ENCODE results near the gene NUDCD2.

The NUDCD2 gene

GRCh38 chr5:163489745-163490075 is 29.8 kb upstream of the NUDCD2 start:
- DNase-seq (no peak), ATAC-seq (ENCODE audit: insufficient read depth, low read depth) (no peak)
- Histone ChIP-seq H3K27ac (ENCODE audit: low read length) (no peak overlapping the region), H4K20me1 (ENCODE audit: insufficient read depth, low read length) (no peaks in the 10 kb centered on the region), H3K9ac (ENCODE audit: low read depth, low read length) (no peak overlapping the region), H3K79me2 (ENCODE audit: insufficient read depth, low read length) (peaks cover 4% of the 10 kb centered on the region; the same call in 1 of the 2 replicates), H3K27me3 (ENCODE audit: insufficient read depth, low read length, poor library complexity) (no peaks in the 10 kb centered on the region), H3K4me2 (ENCODE audit: insufficient read depth, low read length) (no peak overlapping the region), H3K36me3 (ENCODE audit: insufficient read depth, low read length) (peaks cover 80% of the 10 kb centered on the region), H3K4me3 (ENCODE audit: low read depth in 1 of 2, low read length in 2 of 2) (no peak overlapping the region), H3K9me3 (ENCODE audit: insufficient read depth, low read length, severe bottlenecking) (no peaks in the 10 kb centered on the region), H3K4me1 (ENCODE audit: insufficient read depth, low read length) (no peaks in the 10 kb centered on the region), H2AFZ (ENCODE audit: low read depth, low read length) (no peak overlapping the region)
- TF ChIP-seq EZH2 (IDR thresholded peaks at IDR 0.05; ENCODE audit: borderline replicate concordance, low read depth, low read length, severe bottlenecking) (no peak), CTCF (IDR thresholded peaks at IDR 0.05; ENCODE audit: borderline replicate concordance, extremely low read depth, low read length, poor library complexity, severe bottlenecking) (no peak)

DNA sequence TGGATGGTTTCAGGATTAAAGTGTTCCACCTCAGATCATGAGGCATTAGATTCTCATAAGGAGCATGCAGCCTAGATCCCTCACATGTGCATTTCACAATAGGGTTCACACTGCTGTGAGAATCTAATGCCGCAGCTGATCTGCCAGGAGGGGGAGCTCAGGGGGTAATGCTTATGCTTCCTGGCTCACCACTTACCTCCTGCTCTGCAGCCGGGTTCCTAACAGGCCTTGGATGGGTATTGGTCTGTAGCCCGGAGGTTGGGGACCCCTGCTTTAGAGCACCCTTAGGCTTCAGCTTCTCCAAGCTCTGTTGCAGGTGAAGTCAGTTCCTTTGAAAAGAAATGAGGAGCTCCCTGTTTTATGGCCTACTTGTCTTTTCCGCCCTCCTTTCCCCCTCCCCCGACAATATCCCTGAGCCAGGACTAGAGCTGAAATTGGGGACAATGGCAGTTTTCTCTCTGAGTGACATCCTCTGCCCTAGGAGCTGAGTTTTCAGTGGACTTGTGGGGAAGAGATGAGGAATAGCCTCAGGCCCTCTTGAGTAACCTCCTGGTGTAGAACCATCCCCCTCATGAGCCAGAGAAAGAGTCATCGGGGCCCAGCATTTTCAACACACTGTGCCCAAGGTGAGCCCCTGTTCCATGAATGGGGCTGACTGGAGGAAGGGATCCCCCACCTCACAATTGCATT is 29.3 kb upstream of the NUDCD2 start:
- Histone ChIP-seq H3K79me2 (ENCODE audit: insufficient read depth, low read length) (peaks cover 4% of the 10 kb centered on the region; the same call in 1 of the 2 replicates), H3K27ac (ENCODE audit: low read length) (no peak overlapping the region), H2AFZ (ENCODE audit: low read depth, low read length) (no peak overlapping the region), H3K9me3 (ENCODE audit: insufficient read depth, low read length, severe bottlenecking) (no peaks in the 10 kb centered on the region), H4K20me1 (ENCODE audit: insufficient read depth, low read length) (no peaks in the 10 kb centered on the region), H3K27me3 (ENCODE audit: insufficient read depth, low read length, poor library complexity) (no peaks in the 10 kb centered on the region), H3K36me3 (ENCODE audit: insufficient read depth, low read length) (peaks cover 85% of the 10 kb centered on the region), H3K4me2 (ENCODE audit: insufficient read depth, low read length) (no peak overlapping the region), H3K4me3 (ENCODE audit: low read depth in 1 of 2, low read length in 2 of 2) (no peak overlapping the region), H3K4me1 (ENCODE audit: insufficient read depth, low read length) (no peaks in the 10 kb centered on the region), H3K9ac (ENCODE audit: low read depth, low read length) (no peak overlapping the region)
- peak; percentile 52; the same call in 1 of the 3 replicates for ATAC-seq (ENCODE audit: insufficient read depth, low read depth)
- TF ChIP-seq CTCF (IDR thresholded peaks at IDR 0.05; ENCODE audit: borderline replicate concordance, extremely low read depth, low read length, poor library complexity, severe bottlenecking) (peak; percentile 36), EZH2 (IDR thresholded peaks at IDR 0.05; ENCODE audit: borderline replicate concordance, low read depth, low read length, severe bottlenecking) (no peak)
- DNase-seq: no peak

- no peak for TF ChIP-seq CTCF (IDR thresholded peaks at IDR 0.05; ENCODE audit: borderline replicate concordance, extremely low read depth, low read length, poor library complexity, severe bottlenecking)
- TF ChIP-seq EZH2 (IDR thresholded peaks at IDR 0.05; ENCODE audit: borderline replicate concordance, low read depth, low read length, severe bottlenecking): no peak
- Histone ChIP-seq H3K4me1 (ENCODE audit: insufficient read depth, low read length) (no peaks in the 10 kb centered on the region), H3K27me3 (ENCODE audit: insufficient read depth, low read length, poor library complexity) (no peaks in the 10 kb centered on the region), H4K20me1 (ENCODE audit: insufficient read depth, low read length) (no peaks in the 10 kb centered on the region), H3K27ac (ENCODE audit: low read length) (no peak overlapping the region), H3K79me2 (ENCODE audit: insufficient read depth, low read length) (no peaks in the 10 kb centered on the region), H3K9me3 (ENCODE audit: insufficient read depth, low read length, severe bottlenecking) (no peaks in the 10 kb centered on the region), H3K4me3 (ENCODE audit: low read depth in 1 of 2, low read length in 2 of 2) (no peak overlapping the region), H3K4me2 (ENCODE audit: insufficient read depth, low read length) (no peak overlapping the region), H3K36me3 (ENCODE audit: insufficient read depth, low read length) (peaks cover 96% of the 10 kb centered on the region), H2AFZ (ENCODE audit: low read depth, low read length) (no peak overlapping the region), H3K9ac (ENCODE audit: low read depth, low read length) (no peak overlapping the region)
- ATAC-seq (ENCODE audit: insufficient read depth, low read depth) (no peak), DNase-seq (no peak)
These were observed 19.0 kb upstream of the NUDCD2 start for GRCh38 chr5:163478982-163479271.

Measured in DND-41 (cell line).